Fibroblast of the conjunctiva (primary cell): Measurements from ENCODE around the gene TRERF1.

Experiments used
- DNase-seq: peaks from one replicate; pipeline ENCODE4 v3.0.0-alpha.2; 2010; ENCODE audit warnings: low read depth

The TRERF1 gene

DNA sequence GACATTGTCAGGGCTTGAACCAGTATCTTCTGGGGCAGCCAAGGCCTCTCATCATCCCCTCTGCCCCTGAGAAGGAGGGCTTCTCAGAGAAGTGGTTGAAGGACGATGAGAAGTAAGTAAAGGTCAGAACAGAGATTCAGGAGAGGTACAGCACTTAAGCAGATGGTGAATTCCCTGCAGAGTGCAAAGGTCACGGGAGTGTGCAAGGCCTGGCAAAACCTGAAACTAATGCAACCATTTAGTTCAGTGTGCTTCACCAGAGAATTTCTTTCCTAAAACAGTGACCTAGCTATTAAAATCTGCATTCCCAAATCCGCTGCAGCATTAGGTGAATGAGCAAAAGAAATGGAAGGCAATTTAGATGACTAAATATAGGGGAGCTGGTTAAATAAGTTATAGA is 58.4 kb downstream of the TRERF1 start:
- DNase-seq, result no peak

DNA sequence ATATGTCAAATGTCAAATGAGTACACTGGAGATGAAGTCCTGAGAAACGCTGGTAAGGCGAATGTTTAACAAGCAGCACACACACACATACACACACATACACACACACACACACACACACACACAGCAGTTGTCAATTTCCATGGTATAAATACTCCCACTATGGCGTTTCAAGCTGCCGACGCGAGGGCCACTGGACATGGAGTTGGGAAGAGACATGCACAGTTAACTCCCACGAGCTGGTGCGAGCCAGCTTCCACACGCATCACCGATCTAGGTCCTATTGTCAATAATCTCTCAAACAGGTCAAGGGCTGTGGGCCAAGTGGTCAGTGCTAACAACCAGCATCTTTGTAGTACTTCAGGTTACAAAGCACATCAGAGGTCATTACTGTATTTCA is 58.9 kb downstream of the TRERF1 start:
- DNase-seq, result no peak

- no peak for DNase-seq
Measured at GRCh38 chr6:42391441-42391840, 60.3 kb downstream of the TRERF1 start.

DNA sequence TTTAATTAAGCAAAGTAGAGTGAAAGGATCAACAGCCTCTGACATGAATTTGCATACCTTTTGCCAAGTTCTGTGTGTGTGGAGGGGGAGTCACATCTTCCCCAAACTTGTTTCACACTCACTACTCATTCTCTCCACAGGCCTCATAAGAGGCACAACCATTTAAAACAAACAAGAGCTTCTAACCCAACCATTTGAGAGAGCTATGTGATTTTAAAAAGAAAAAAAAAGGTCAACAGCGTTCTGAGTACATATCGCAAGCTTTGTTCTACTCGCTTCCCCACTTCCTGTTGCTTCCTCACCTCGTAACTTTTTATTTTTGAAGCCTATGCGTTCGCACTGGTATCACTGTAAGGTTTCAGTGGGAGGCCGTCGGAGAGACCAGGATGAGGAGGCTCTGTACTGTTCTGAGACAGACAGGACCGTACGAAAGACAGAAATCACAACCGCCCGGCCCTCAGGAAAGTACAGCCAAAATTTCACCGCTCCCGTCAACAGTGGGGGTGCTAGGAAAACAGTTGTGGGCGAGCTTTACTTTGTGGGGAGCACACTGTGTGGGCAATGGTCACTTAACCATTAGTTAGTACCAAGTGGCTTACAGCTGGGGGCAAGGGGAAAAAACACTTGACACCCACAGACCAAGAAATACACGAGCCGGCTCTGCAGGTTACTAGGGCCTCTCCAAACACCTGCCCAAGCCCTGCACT is 61.3 kb downstream of the TRERF1 start:
- no peak for DNase-seq

DNA sequence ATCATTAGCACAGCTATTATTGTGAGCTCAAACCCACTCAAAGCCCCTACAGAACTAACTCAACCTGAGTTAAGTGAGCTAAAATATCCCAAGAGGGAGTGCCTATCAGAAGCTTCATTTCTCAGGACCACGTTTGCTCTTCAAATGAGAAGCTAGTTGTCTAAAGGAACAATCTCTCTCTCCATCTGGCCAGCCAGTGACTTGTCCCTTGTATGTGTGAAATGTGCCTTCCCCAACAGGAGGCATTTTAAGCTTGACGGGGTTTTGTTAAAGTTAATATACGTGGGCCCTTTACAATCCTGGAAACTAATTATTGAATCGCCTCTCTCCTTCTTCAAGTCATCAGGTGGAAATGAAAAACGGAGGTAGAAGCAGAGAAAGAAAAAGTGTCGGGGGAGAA is 62.0 kb downstream of the TRERF1 start:
- DNase-seq, result no peak

DNA sequence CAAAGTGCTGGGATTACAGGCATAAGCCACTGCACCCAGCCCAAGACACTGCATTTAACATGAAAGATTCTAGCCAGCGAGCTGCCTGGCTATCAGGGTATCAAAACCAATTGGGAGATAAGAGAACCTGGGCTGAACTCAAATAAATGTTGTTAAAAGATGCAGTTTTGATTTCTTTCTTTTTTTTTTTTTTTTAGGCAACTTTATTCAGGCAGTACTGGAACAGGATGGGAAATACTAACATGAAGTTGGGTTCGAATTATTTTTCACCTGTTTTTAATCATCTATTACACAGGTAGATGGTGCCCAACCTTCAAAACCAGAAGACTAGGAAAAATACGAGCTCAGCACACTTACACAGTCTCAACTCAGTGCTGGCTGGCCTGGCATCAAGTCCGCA is 63.7 kb downstream of the TRERF1 start:
- no peak for DNase-seq

GRCh38 chr6:42387336-42387735 is 64.4 kb downstream of the TRERF1 start:
- DNase-seq, result no peak

DNA sequence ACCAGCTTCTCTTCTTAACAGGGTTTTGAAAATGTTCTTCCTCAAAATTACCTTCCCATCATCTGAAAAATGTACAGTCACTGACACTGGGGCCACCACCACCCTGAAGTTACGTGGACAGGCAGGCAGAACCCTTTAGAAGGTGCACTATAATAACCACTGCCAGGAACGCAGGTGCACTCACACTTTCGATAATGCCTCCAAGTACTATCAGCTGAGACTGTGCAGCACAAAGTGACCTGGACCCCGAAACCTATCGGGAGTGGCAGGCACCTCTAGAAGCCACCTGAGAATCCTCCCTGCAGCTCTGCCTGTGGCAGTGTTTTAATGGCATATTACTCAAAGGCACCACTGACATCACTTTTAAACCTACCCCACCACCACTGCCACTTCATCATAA is 66.4 kb downstream of the TRERF1 start:
- DNase-seq, result no peak

DNA sequence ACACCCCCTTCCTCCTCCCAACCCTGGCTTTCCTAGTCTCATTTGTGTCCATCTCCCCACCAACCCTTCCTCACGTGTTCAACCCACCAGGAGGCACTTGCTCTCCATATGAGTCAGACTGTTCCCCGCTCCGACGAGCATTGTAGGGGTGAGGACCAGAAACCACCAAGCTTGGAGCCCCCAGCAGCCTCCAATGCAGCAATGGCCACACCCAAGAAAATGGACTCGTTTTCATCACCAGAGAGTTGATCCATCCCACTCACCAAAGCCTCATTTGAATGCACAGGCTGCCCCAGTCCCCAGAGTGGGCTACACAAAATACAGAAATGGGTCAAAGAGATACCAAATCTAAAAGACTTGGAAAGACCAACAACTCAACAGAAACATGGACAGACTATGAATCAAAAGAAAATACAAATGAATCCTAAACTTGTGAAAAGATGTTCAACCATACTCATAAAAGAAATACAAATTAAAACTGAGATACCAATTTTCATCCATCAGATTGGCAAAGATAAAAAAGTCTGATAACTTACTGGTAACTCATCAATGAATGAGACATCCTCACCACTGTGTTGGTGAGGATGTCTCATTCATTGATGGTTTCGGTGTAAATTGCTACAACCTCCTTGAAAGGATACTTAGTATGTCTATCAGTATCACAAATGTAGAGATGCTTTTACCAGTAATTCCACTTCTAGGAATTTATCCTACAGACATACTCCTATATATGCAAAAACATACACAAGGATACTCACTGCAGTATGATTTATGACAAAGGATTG is 68.1 kb downstream of the TRERF1 start:
- no peak for DNase-seq

DNA sequence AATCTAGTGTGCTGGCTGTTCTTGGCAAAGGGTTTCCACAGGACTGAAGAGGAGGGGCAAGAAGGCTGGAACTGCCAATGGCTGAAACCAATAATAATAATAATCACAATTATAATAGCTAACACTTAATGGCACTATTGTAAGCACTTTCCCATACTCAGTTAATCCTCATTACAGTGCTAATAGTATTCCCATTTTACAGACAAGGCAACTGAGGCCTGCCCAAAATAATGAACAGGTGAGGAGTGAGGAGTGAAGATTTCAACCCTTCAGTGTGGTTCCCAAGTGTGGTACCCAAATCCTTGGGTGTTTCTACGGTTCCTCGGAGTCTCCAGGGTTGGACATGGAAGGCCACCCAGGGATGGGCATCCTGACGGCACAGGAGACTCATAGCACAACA is 69.9 kb downstream of the TRERF1 start:
- DNase-seq, result no peak

- no peak for DNase-seq
Measured at GRCh38 chr6:42380228-42380979, 71.3 kb downstream of the TRERF1 start.

- no peak for DNase-seq
Measured at GRCh38 chr6:42378536-42378935, 73.2 kb downstream of the TRERF1 start.

DNA sequence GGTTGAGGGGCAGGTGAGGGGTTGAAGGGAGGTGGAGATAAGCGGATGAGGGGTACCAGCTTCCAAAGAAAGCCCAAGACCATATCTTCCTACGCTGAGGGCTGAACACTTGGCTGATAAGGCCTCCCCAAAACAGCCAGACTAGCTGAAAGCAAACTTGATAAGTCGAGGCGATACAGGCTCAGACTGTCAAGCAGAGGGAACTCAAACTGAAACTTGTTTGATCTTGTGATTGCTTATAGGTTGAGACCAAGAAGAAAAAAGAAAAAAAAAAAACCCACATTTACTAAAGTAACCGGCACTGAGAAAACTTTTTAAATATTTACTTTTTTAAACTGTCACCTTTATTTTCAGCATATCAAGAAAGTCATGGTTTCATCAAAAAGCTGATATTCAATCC is 73.6 kb downstream of the TRERF1 start:
- DNase-seq, result no peak

GRCh38 chr6:42375007-42375635 is 76.6 kb downstream of the TRERF1 start:
- DNase-seq, result no peak

GRCh38 chr6:42374018-42374669 is 77.6 kb downstream of the TRERF1 start:
- no peak for DNase-seq

- no peak for DNase-seq
Measured at GRCh38 chr6:42372699-42373098, 79.0 kb downstream of the TRERF1 start.

DNA sequence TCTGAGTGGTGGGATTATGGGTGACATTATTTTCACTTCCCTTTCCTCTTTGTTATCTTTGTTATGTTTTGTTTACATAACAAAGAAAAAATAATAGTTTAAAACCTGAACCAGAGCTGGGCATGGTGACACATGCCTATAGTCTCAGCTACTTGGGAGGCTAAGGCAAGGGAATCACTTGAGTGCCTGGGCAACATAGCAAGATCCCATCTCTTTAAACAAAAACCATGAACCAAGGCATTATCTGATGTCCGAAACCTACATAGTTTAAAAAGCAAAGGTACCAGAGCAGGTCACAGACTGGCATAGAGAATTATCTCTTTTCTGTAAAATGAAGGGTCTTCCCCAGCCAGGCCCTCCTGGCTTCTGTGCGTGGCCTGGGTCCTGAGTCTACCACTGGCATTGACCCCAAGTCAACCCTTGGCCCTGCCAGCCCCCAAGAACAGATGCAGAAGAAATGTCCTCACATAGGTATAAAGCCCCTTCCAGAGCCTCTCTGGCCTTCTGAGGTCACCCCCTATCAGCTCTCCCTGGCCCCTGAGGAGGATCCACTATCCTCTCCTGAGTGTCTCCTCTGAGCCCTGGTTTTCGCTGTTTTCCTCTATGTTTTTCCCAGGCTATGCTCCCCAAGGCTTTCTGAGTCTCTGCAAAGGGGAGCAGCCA is 81.3 kb downstream of the TRERF1 start:
- no peak for DNase-seq

DNA sequence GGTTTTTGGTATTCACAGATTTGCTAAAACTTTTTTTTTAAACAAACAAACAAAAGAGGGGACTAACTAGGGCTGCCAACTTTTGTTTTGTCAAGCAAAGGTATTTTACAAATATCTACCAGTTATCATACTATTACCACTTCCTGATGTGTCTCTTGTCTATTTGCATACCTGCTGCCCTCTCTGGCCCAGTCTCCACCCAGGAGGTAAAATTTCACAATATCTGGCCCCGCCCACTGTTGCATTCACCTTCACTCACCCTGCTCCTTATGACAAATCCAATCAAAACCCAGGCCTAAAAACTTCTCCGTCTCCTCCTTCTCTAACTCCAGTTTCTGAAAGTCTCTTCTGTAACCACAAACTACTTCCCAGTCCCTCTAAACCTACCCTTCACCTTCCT is 82.2 kb downstream of the TRERF1 start:
- DNase-seq, result no peak

GRCh38 chr6:42368181-42368580 is 83.5 kb downstream of the TRERF1 start:
- no peak for DNase-seq

DNA sequence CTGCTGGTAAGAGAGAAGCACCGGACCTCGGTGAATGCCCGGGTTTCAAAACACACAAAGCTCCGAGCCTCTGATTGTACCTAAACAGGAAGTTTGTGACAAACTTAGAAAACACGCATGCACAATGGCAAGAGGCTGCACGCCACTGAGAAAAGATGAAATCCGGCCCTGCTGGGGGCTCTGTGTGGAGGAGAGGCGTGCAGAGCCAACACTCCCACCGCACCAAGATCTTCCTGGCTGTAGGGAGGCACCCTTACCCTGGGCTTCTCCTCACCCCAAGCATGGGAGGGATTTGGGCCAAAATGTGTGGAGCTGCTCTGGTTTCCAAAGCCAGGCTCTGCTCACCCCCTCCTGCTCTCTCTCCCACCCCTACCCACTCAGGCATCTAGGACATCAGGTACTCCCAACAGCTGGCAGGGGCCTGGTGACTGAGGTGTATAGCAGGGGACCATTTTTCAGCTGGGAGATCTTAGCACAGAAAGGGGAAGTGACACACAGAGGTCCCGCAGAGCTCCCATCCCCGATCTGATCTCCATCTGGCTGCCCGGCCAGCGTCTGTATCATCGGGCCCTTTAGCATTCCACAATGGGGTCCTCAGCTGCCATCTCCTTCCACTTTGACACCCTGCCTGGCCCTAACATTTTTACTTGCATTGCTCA is 84.2 kb downstream of the TRERF1 start:
- no peak for DNase-seq

DNA sequence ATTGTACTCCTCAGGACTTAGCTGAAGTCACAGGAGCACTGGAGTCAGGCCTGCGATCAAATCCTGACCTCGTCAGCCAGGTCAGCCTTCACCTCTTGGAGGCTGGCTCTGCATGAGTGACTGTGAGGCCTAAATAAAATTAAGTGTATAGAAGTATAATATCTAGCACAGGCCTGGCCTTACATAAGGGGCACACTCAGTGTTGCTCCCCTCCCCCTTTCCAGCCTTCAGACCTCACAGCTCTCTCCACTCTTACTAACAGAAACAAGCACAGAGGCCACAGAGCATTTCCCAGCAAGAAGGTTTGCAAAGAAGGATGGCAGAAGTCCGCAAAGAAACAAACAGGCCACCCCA is 84.8 kb downstream of the TRERF1 start:
- DNase-seq, result no peak
